ENCODE measurements around the gene G6PD.
"Not testable (repeated sequence)": the region's sequence is repeated elsewhere in the genome, so short reads cannot be mapped to it uniquely, and the experiment has no call there.

Gene G6PD

GRCh38 chrX:154558060-154558690, 11.5 kb upstream of the G6PD start:
- peak; percentile 77 for ATAC-seq
- DNase-seq; H3K36me3 Mint-ChIP-seq (ENCODE audit: low read depth); H3K27me3 Mint-ChIP-seq; H3K27ac Mint-ChIP-seq; H3K9me3 Mint-ChIP-seq; H3K4me3 Mint-ChIP-seq; H3K4me1 Mint-ChIP-seq: not testable (repeated sequence)

- not testable (repeated sequence) for H3K9me3 Mint-ChIP-seq, ATAC-seq, H3K27ac Mint-ChIP-seq
Measured at GRCh38 chrX:154552112-154552806, 5.6 kb upstream of the G6PD start.

GRCh38 chrX:154549766-154550165, 3.1 kb upstream of the G6PD start:
- DNase-seq (no peak), ATAC-seq (no peak)
- peak overlapping the region; percentile 58 for H3K4me3 Mint-ChIP-seq
- H3K27ac Mint-ChIP-seq: peak overlapping the region; percentile 78
- H3K36me3 Mint-ChIP-seq (ENCODE audit: low read depth): peaks cover 23% of the 10 kb centered on the region
- no peaks in the 10 kb centered on the region for H3K9me3 Mint-ChIP-seq
- no peaks in the 10 kb centered on the region for H3K27me3 Mint-ChIP-seq
- H3K4me1 Mint-ChIP-seq: peaks cover 50% of the 10 kb centered on the region

More at GRCh38 chrX:154552112-154552806, 5.6 kb upstream of the G6PD start:
- not testable (repeated sequence) for DNase-seq, H3K4me3 Mint-ChIP-seq, H3K27me3 Mint-ChIP-seq
- Mint-ChIP-seq H3K36me3 (ENCODE audit: low read depth) (peaks cover 15% of the 10 kb centered on the region), H3K4me1 (peaks cover 36% of the 10 kb centered on the region)

GRCh38 chrX:154548028-154548316, 1.3 kb upstream of the G6PD start:
- Mint-ChIP-seq H3K27me3 (no peaks in the 10 kb centered on the region), H3K4me3 (peak overlapping the region; percentile 93), H3K9me3 (no peaks in the 10 kb centered on the region), H3K27ac (peak overlapping the region; percentile 93), H3K36me3 (ENCODE audit: low read depth) (peaks cover 21% of the 10 kb centered on the region), H3K4me1 (peaks cover 60% of the 10 kb centered on the region)
- DNase-seq (no peak), ATAC-seq (no peak)

- H3K4me1 Mint-ChIP-seq: peaks cover 65% of the 10 kb centered on the region
- H3K4me3 Mint-ChIP-seq: peak within 1 kb of the TSS; percentile 93
- peak; percentile 81 for ATAC-seq
Measured at GRCh38 chrX:154547245-154548027, 790 bp upstream of the G6PD start, which contains the start of gene IKBKG. Gene IKBKG (plus strand): TSS chrX:154547620. CDS start chrX:154552003, 4,383 bp downstream.

GRCh38 chrX:154545673-154546274, 872 bp downstream of the G6PD start:
- H3K36me3 Mint-ChIP-seq (ENCODE audit: low read depth): peaks cover 22% of the 10 kb centered on the region
- H3K9me3 Mint-ChIP-seq: no peaks in the 10 kb centered on the region
- no peaks in the 10 kb centered on the region for H3K27me3 Mint-ChIP-seq
- peak overlapping the region; percentile 34 for H3K27ac Mint-ChIP-seq
- H3K4me1 Mint-ChIP-seq: peaks cover 71% of the 10 kb centered on the region
- DNase-seq: no peak
- peak overlapping the region; percentile 79 for H3K4me3 Mint-ChIP-seq
- ATAC-seq: no peak

More at GRCh38 chrX:154547245-154548027, 790 bp upstream of the G6PD start, which contains the start of gene IKBKG:
- Mint-ChIP-seq H3K36me3 (ENCODE audit: low read depth) (peaks cover 20% of the 10 kb centered on the region), H3K27ac (peak within 1 kb of the TSS; percentile 93), H3K27me3 (no peaks in the 10 kb centered on the region), H3K9me3 (no peaks in the 10 kb centered on the region)
- peak; percentile 87 for DNase-seq

- peak; percentile 27 for ATAC-seq
- DNase-seq: peak; percentile 50
Measured at GRCh38 chrX:154542723-154543424, 3.8 kb downstream of the G6PD start.

GRCh38 chrX:154541896-154542722, 4.5 kb downstream of the G6PD start:
- Mint-ChIP-seq H3K27ac (peak overlapping the region; percentile 96), H3K9me3 (no peaks in the 10 kb centered on the region), H3K4me1 (peaks cover 60% of the 10 kb centered on the region), H3K27me3 (no peaks in the 10 kb centered on the region), H3K4me3 (peak overlapping the region; percentile 84), H3K36me3 (ENCODE audit: low read depth) (peaks cover 17% of the 10 kb centered on the region)
- DNase-seq: peak; percentile 55
- peak; percentile 48 for ATAC-seq

More at GRCh38 chrX:154542723-154543424, 3.8 kb downstream of the G6PD start:
- Mint-ChIP-seq H3K27ac (peak overlapping the region; percentile 96), H3K4me1 (peaks cover 56% of the 10 kb centered on the region), H3K4me3 (peak overlapping the region; percentile 84), H3K36me3 (ENCODE audit: low read depth) (peaks cover 18% of the 10 kb centered on the region), H3K27me3 (no peaks in the 10 kb centered on the region), H3K9me3 (no peaks in the 10 kb centered on the region)

GRCh38 chrX:154541589-154541895, 5.1 kb downstream of the G6PD start:
- H3K9me3 Mint-ChIP-seq: no peaks in the 10 kb centered on the region
- H3K27ac Mint-ChIP-seq: peak overlapping the region; percentile 96
- ATAC-seq (no peak), DNase-seq (no peak)
- no peak overlapping the region for H3K4me3 Mint-ChIP-seq
- no peaks in the 10 kb centered on the region for H3K27me3 Mint-ChIP-seq
- H3K4me1 Mint-ChIP-seq: peaks cover 60% of the 10 kb centered on the region
- H3K36me3 Mint-ChIP-seq (ENCODE audit: low read depth): peaks cover 17% of the 10 kb centered on the region

- Mint-ChIP-seq H3K4me1 (peaks cover 57% of the 10 kb centered on the region), H3K9me3 (no peaks in the 10 kb centered on the region), H3K36me3 (ENCODE audit: low read depth) (peaks cover 15% of the 10 kb centered on the region), H3K4me3 (no peak overlapping the region), H3K27ac (peak overlapping the region; percentile 96), H3K27me3 (no peaks in the 10 kb centered on the region)
- no peak for DNase-seq
- ATAC-seq: no peak
Measured at GRCh38 chrX:154540897-154541535, 5.6 kb downstream of the G6PD start.

GRCh38 chrX:154540365-154540764, 6.3 kb downstream of the G6PD start:
- H3K27ac Mint-ChIP-seq, H3K9me3 Mint-ChIP-seq, H3K4me3 Mint-ChIP-seq, ATAC-seq, H3K27me3 Mint-ChIP-seq, DNase-seq: not testable (repeated sequence)
- H3K4me1 Mint-ChIP-seq: peaks cover 51% of the 10 kb centered on the region
- H3K36me3 Mint-ChIP-seq (ENCODE audit: low read depth): peaks cover 16% of the 10 kb centered on the region

GRCh38 chrX:154539077-154539476, 7.6 kb downstream of the G6PD start:
- H3K36me3 Mint-ChIP-seq (ENCODE audit: low read depth): peaks cover 8% of the 10 kb centered on the region
- peak overlapping the region; percentile 54 for H3K27ac Mint-ChIP-seq
- H3K4me1 Mint-ChIP-seq: peaks cover 44% of the 10 kb centered on the region
- H3K27me3 Mint-ChIP-seq: no peaks in the 10 kb centered on the region
- no peaks in the 10 kb centered on the region for H3K9me3 Mint-ChIP-seq
- DNase-seq (no peak), ATAC-seq (no peak)
- no peak overlapping the region for H3K4me3 Mint-ChIP-seq

GRCh38 chrX:154535892-154536291, 10.8 kb downstream of the G6PD start:
- DNase-seq (no peak), ATAC-seq (no peak)
- H3K36me3 Mint-ChIP-seq (ENCODE audit: low read depth): peaks cover 9% of the 10 kb centered on the region
- H3K27ac Mint-ChIP-seq: no peak overlapping the region
- H3K4me3 Mint-ChIP-seq: no peak overlapping the region
- H3K4me1 Mint-ChIP-seq: peaks cover 17% of the 10 kb centered on the region
- H3K27me3 Mint-ChIP-seq: no peaks in the 10 kb centered on the region
- no peaks in the 10 kb centered on the region for H3K9me3 Mint-ChIP-seq

All from activated naive CD8-positive, alpha-beta T cell treated with anti-CD3 and anti-CD28 coated beads, Interleukin-2, amount 50 U/mL, for 24 hours (primary cell).